Naive thymus-derived CD4-positive, alpha-beta T cell (primary cell): ENCODE results near the gene P2RY4. TPM values are rescaled to one million over a fixed set of nuclear protein-coding genes. Genes with fewer than 3 reads are reported as not detected.
A peak's percentile ranks its signal among the peaks of the same experiment; 100 is the strongest.

Experiments
- ATAC-seq: fragments of 150-1000 bp; cut with Tn5 transposase; 2 replicates; pipeline ENCODE4 v1.10.0; 2021; ENCODE audit warnings: mild to moderate bottlenecking, moderate library complexity
- CTCF ChIA-PET: fragments of 350-600 bp; sonication (Branson Sonifier 250); formaldehyde crosslinking; loops from one replicate; lab custom pipeline; 2021; ENCODE audit warnings: antibody characterized with exemption; lab: Charles Lee
- POLR2A ChIA-PET: fragments of 350-600 bp; sonication (Branson Sonifier 250); formaldehyde crosslinking; loops from one replicate; lab custom pipeline; 2021; ENCODE audit warnings: antibody characterized with exemption, inconsistent platforms; lab: Charles Lee
- DNase-seq, 9 donors: peaks; one replicate each; pipeline versions ENCODE4 v3.0.0 to v3.0.0-alpha.2; 2020 to 2022; ENCODE audit warnings: mixed read lengths in 1 of 9
- H3K27ac ChIP-seq: one replicate; pipeline ENCODE4 v1.7.0; 2013; ENCODE audit warnings: mild to moderate bottlenecking, low read depth, low read length, moderate library complexity
- H3K27me3 ChIP-seq, 2 donors: one replicate each; pipeline ENCODE4 v1.7.0; 2013; ENCODE audit warnings: low read length in 2 of 2, mild to moderate bottlenecking in 2 of 2, moderate library complexity in 2 of 2; ENCODE audit not compliant: control insufficient read depth in 2 of 2, insufficient read depth in 2 of 2
- H3K36me3 ChIP-seq, 3 experiments: 1 replicate in 2 of 3; 2 replicates in 1 of 3; pipeline ENCODE4 v1.7.0; 2013; ENCODE audit warnings: low read length in 3 of 3, mild to moderate bottlenecking in 3 of 3, moderate library complexity in 1 of 3; ENCODE audit not compliant: insufficient read depth in 3 of 3, control insufficient read depth in 2 of 3
- H3K4me1 ChIP-seq, 2 donors: one replicate each; pipeline ENCODE4 v1.7.0; 2013; ENCODE audit warnings: low read length in 2 of 2, mild to moderate bottlenecking in 2 of 2, moderate library complexity in 1 of 2; ENCODE audit not compliant: control insufficient read depth in 2 of 2, insufficient read depth in 2 of 2
- H3K4me3 ChIP-seq: 2 replicates; pipeline ENCODE4 v1.7.0; 2013; ENCODE audit warnings: mild to moderate bottlenecking, low read length
- H3K9me3 ChIP-seq, 3 experiments: 1 replicate in 2 of 3; 2 replicates in 1 of 3; pipeline ENCODE4 v1.7.0; 2013; ENCODE audit warnings: low read length in 3 of 3; ENCODE audit not compliant: control insufficient read depth in 2 of 3
- H3K27ac Mint-ChIP-seq, 9 donors: one replicate each; pipeline ENCODE4 v1.8.0; 2020 to 2022; ENCODE audit warnings: mixed read lengths in 9 of 9, mild to moderate bottlenecking in 8 of 9, moderate library complexity in 5 of 9, inconsistent platforms in 2 of 9
- H3K27me3 Mint-ChIP-seq, 5 donors: one replicate each; pipeline ENCODE4 v1.8.0; 2021 to 2022; ENCODE audit warnings: mixed read lengths in 5 of 5, mild to moderate bottlenecking in 1 of 5
- H3K36me3 Mint-ChIP-seq, 5 donors: one replicate each; pipeline ENCODE4 v1.8.0; 2020 to 2022; ENCODE audit warnings: mixed read lengths in 5 of 5, mild to moderate bottlenecking in 3 of 5, inconsistent platforms in 1 of 5
- H3K4me1 Mint-ChIP-seq, 7 donors: one replicate each; pipeline ENCODE4 v1.8.0; 2020 to 2022; ENCODE audit warnings: mixed read lengths in 7 of 7, mild to moderate bottlenecking in 3 of 7, inconsistent platforms in 1 of 7
- H3K4me3 Mint-ChIP-seq, 10 donors: one replicate each; pipeline ENCODE4 v1.8.0; 2020 to 2022; ENCODE audit warnings: mild to moderate bottlenecking in 10 of 10, mixed read lengths in 10 of 10, moderate library complexity in 6 of 10, inconsistent platforms in 2 of 10
- H3K9me3 Mint-ChIP-seq, 11 donors: one replicate each; pipeline ENCODE4 v1.8.0; 2020 to 2022; ENCODE audit warnings: mixed read lengths in 11 of 11, mild to moderate bottlenecking in 4 of 11, inconsistent platforms in 1 of 11, moderate library complexity in 1 of 11
- intact Hi-C, 2 donors: fragments of 100-400 bp; cut with micrococcal nuclease; formaldehyde crosslinking; loops; one replicate each; pipeline ENCODE4 v1.15.1; 2023
- polyA plus RNA-seq, 2 donors: library from polyadenylated mRNA; unstranded; fragments of 300-500 nt; fragmentation: Illumina TruSeq; gene quantifications; one replicate each; pipeline ENCODE4 v1.2.3, GENCODE V29; 2021
- total RNA-seq, 6 experiments: library from RNA in 5 of 6; stranded (reverse) in 5 of 6; gene quantifications; 1 replicate in 5 of 6; 2 replicates in 1 of 6; pipeline ENCODE4 v1.2.3 and lab custom pipeline; 2021 to 2026

Gene P2RY4
- total RNA-seq (under 1 TPM; 0.22 to 0.74 (median 0.39) TPM), polyA plus RNA-seq (not detected), total RNA-seq (lab: John Stamatoyannopoulos, UW) (not detected)

DNA sequence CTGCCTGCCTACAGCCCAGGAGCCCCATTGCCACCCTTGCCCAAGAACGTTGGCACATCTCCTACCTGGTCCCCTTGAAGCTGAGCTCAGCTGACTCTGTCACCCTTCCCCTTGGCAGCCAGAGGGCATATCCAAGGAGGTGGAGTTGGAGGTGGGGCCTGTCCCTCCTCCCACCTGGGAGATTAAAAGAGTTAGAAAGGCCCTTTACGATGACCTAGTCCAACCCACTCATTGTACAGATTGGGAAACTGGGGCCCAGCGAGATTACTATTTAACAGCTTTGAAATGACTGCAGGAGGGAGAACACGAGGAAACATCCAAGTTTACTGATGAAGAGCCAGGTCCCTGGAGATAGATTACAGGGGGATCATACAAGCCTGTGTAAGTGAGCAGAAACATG is at the start of gene P2RY4:
TSS of gene P2RY4 (minus strand) at position 101 of the 400 bp plus-strand sequence. CDS start 580 bp downstream, outside the sequence.
- Mint-ChIP-seq H3K4me1 (peaks cover 0 to 2% (median 0%) of the 10 kb centered on the region in 7 donors), H3K27me3 (no peaks in the 10 kb centered on the region), H3K4me3 (no peak within 1 kb of the TSS), H3K36me3 (peaks cover 0 to 9% (median 0%) of the 10 kb centered on the region in 5 donors), H3K9me3 (peaks cover 0 to 1% (median 0%) of the 10 kb centered on the region in 11 donors), H3K27ac (no peak within 1 kb of the TSS)
- ChIA-PET POLR2A (no interaction called here), CTCF (no interaction called here)
- Histone ChIP-seq H3K27ac (no peak within 1 kb of the TSS), H3K4me3 (no peak within 1 kb of the TSS), H3K36me3 (no peaks in the 10 kb centered on the region), H3K4me1 (no peaks in the 10 kb centered on the region), H3K27me3 (no peaks in the 10 kb centered on the region), H3K9me3 (no peaks in the 10 kb centered on the region)
- ATAC-seq (no peak), DNase-seq (no peak)
- intact Hi-C loops = loop anchor here in 1 of 2 donors (5.0 kb wide), 1 partner anchor 172 kb away; no protein-coding TSS in a partner anchor

DNA sequence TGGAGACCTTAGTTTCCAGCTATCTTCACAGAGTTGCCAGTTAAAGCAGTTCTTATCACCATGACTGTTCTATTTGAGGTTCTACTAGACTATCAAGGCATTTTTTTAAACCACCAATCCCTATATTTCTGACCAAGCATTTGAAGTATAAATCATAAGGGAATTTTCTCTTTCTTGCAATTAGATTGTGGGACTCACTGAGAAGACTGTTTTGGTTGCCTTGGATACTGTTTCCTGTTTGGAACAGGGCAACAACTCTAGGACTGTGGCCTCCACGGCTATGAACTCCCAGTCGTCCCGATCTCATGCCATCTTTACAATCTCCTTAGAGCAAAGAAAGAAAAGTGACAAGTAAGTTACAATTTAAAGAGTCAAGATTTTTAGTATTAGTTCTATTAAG is 41.7 kb upstream of the P2RY4 start:
- H3K36me3 Mint-ChIP-seq = peaks cover 0 to 20% (median 0%) of the 10 kb centered on the region in 5 donors
- no peak overlapping the region for H3K27ac ChIP-seq
- no peaks in the 10 kb centered on the region for H3K36me3 ChIP-seq
- ATAC-seq = no peak
- no peak for DNase-seq
- CTCF ChIA-PET = no interaction called here
- peak overlapping the region in 1 of 9 donors; percentile 49 for H3K27ac Mint-ChIP-seq
- POLR2A ChIA-PET = no interaction called here
- no peaks in the 10 kb centered on the region for H3K9me3 Mint-ChIP-seq
- no peak overlapping the region for H3K4me3 Mint-ChIP-seq
- H3K4me3 ChIP-seq = no peak overlapping the region
- intact Hi-C loops = no loop called here
- H3K4me1 Mint-ChIP-seq = peaks cover 0 to 21% (median 0%) of the 10 kb centered on the region in 7 donors
- no peaks in the 10 kb centered on the region for H3K27me3 ChIP-seq
- H3K9me3 ChIP-seq = no peaks in the 10 kb centered on the region
- H3K4me1 ChIP-seq = peaks cover 0 to 4% of the 10 kb centered on the region in 2 donors
- H3K27me3 Mint-ChIP-seq = no peaks in the 10 kb centered on the region

DNA sequence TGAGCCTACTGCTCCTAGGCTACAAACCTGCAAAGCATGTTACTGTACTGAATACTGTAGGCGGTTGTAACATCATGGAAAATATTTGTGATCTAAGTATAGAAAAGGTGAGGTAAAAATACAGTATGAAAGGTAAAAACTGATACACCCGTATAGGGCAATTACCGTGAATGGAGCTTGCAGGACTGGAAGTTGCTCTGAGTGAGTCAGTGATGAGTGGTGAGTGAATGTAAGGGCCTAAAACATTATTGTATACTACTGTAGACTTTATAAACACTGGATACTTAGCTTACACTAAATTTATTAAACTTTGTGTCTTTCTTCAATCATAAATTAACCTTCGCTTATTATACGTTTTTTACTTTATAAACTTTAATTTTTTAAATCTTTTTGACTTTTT is 33.6 kb upstream of the P2RY4 start:
- Mint-ChIP-seq H3K4me3 (no peak overlapping the region), H3K27me3 (no peaks in the 10 kb centered on the region), H3K4me1 (peaks cover 0 to 29% (median 15%) of the 10 kb centered on the region in 7 donors), H3K9me3 (peaks cover 0 to 2% (median 0%) of the 10 kb centered on the region in 11 donors), H3K27ac (no peak overlapping the region), H3K36me3 (no peaks in the 10 kb centered on the region)
- ChIA-PET CTCF (no interaction called here), POLR2A (no interaction called here)
- Histone ChIP-seq H3K9me3 (no peaks in the 10 kb centered on the region), H3K36me3 (no peaks in the 10 kb centered on the region), H3K27me3 (no peaks in the 10 kb centered on the region), H3K27ac (no peak overlapping the region), H3K4me1 (peaks cover 5 to 9% of the 10 kb centered on the region in 2 donors), H3K4me3 (no peak overlapping the region)
- DNase-seq (no peak), ATAC-seq (no peak)
- intact Hi-C loops = loop anchor here in 1 of 2 donors (10.0 kb wide), 1 partner anchor 679 kb away; the partner anchor contains the start of gene EDA

- ChIA-PET CTCF (no interaction called here), POLR2A (interaction anchor here (0.6 kb wide), 1 partner anchor 838 kb away, joined by 3 read pairs; no protein-coding TSS in a partner anchor)
- H3K4me3 Mint-ChIP-seq = peak overlapping the region in 1 of 10 donors; percentile 8
- no peaks in the 10 kb centered on the region for H3K27me3 Mint-ChIP-seq
- intact Hi-C loops = loop anchor here in 1 of 2 donors (10.0 kb wide), 1 partner anchor 678 kb away; the partner anchor contains the start of gene EDA
- no peaks in the 10 kb centered on the region for H3K36me3 Mint-ChIP-seq
- H3K9me3 Mint-ChIP-seq = peaks cover 0 to 2% (median 0%) of the 10 kb centered on the region in 11 donors
- H3K27ac Mint-ChIP-seq = no peak overlapping the region
- ATAC-seq = no peak
- H3K36me3 ChIP-seq = no peaks in the 10 kb centered on the region
- H3K4me1 ChIP-seq = peaks cover 5 to 9% of the 10 kb centered on the region in 2 donors
- H3K27me3 ChIP-seq = no peaks in the 10 kb centered on the region
- DNase-seq = no peak
- no peaks in the 10 kb centered on the region for H3K9me3 ChIP-seq
- peaks cover 0 to 29% (median 15%) of the 10 kb centered on the region in 7 donors for H3K4me1 Mint-ChIP-seq
- no peak overlapping the region for H3K27ac ChIP-seq
- H3K4me3 ChIP-seq = no peak overlapping the region
These were observed 32.8 kb upstream of the P2RY4 start for GRCh38 chrX:70292788-70293187.

DNA sequence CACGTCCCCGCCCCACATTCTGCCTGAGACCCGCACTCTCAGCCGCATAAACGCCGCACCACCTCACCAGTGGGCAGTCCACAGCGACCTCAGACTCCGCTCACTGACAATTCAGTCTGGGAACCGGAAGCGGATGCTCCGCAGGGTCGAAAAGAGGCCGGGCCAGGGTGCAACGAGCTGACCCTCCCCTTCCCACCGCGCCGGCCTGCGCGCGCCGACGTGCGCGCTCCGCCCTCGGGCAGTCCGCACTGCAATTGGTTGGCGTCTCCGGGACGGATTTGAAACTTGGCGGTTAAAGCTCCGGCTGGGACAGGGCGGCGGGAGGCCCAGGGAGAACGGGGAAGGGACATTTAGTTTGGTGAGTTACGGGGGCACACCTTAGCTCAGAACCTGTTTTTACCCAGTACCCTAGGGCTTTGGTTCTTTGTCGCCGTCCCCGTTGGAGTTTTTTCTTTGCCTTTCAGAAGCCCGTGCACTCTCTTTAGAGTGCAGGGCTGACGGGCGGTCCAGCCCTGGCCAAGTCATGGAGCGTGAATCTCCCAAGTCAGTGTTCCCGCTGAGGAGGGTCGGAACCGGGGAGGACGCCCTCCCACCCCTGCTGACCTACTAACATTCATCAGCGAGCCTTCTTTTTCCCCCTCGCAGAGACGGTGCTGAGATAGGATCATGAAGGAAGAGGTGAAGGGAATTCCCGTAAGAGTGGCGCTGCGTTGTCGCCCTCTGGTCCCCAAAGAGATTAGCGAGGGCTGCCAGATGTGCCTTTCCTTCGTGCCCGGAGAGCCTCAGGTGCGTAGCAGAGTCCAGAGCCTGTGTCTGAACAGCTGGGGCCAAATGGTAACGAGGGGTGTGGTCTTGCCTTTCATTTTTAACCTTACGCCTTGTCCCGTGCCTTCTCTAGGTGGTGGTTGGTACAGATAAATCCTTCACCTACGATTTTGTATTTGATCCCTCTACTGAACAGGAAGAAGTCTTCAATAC is 30.1 kb upstream of the P2RY4 start, which contains the start of the genes KIF4A and PDZD11:
TSS of gene KIF4A (plus strand) at position 312 of the 978 bp plus-strand sequence. CDS start at position 667, 355 bp downstream.
TSS of gene PDZD11 (minus strand) at position 135 of the 978 bp plus-strand sequence. CDS start 586 bp downstream, outside the sequence.
- Histone ChIP-seq H3K27ac (peak within 1 kb of the TSS; percentile 60), H3K9me3 (no peaks in the 10 kb centered on the region), H3K36me3 (peaks cover 0 to 10% (median 0%) of the 10 kb centered on the region in 3 experiments), H3K4me1 (peaks cover 5 to 9% of the 10 kb centered on the region in 2 donors), H3K27me3 (no peaks in the 10 kb centered on the region), H3K4me3 (peak within 1 kb of the TSS; percentile 89)
- peaks cover 0 to 27% (median 15%) of the 10 kb centered on the region in 7 donors for H3K4me1 Mint-ChIP-seq
- intact Hi-C loops = loop anchor here (1.0 to 10.0 kb wide), 6 partner anchors 47 to 675 kb away; partner anchors contain the start of genes IGBP1 (in 2 of the 2) and EDA (in 1 of the 2)
- DNase-seq (peak; percentile 47 to 86 (median 63)), ATAC-seq (peak; percentile 99)
- ChIA-PET POLR2A (interaction anchor here (0.6 to 1.4 kb wide), 3 partner anchors 109 to 156 kb away, joined by 3 to 6 read pairs (median 3); no protein-coding TSS in a partner anchor), CTCF (interaction anchor here (0.7 kb wide), 1 partner anchor 13 kb away, joined by 4 read pairs; no protein-coding TSS in a partner anchor)
- H3K9me3 Mint-ChIP-seq = peaks cover 0 to 2% (median 0%) of the 10 kb centered on the region in 11 donors
- peak within 1 kb of the TSS; percentile 84 to 93 (median 88) for H3K4me3 Mint-ChIP-seq
- peaks cover 0 to 11% (median 6%) of the 10 kb centered on the region in 5 donors for H3K36me3 Mint-ChIP-seq
- peak within 1 kb of the TSS; percentile 36 to 92 (median 84) for H3K27ac Mint-ChIP-seq
- H3K27me3 Mint-ChIP-seq = no peaks in the 10 kb centered on the region
